LNCaP clone FGC (cell line): ENCODE measurements around the gene DAP.
A peak's percentile ranks its signal among the peaks of the same experiment; 100 is the strongest.

ENCODE experiments used
- DNase-seq: peaks from one replicate; pipeline ENCODE4 v3.0.0-alpha.2; 2011; ENCODE audit warnings: low read depth
- H3K4me3 ChIP-seq: 2 replicates; pipeline ENCODE4 v1.5.1; 2011; ENCODE audit warnings: mild to moderate bottlenecking, low read depth, low read length, control low read depth
- TF ChIP-seq, protein P1 (sequence below): IDR thresholded peaks from 2 replicates; pipeline ENCODE4 v1.5.1; 2012; ENCODE audit warnings: mild to moderate bottlenecking; ENCODE audit not compliant: control insufficient read depth, insufficient read depth; ENCODE audit errors: extremely low read depth

Gene DAP

DNA sequence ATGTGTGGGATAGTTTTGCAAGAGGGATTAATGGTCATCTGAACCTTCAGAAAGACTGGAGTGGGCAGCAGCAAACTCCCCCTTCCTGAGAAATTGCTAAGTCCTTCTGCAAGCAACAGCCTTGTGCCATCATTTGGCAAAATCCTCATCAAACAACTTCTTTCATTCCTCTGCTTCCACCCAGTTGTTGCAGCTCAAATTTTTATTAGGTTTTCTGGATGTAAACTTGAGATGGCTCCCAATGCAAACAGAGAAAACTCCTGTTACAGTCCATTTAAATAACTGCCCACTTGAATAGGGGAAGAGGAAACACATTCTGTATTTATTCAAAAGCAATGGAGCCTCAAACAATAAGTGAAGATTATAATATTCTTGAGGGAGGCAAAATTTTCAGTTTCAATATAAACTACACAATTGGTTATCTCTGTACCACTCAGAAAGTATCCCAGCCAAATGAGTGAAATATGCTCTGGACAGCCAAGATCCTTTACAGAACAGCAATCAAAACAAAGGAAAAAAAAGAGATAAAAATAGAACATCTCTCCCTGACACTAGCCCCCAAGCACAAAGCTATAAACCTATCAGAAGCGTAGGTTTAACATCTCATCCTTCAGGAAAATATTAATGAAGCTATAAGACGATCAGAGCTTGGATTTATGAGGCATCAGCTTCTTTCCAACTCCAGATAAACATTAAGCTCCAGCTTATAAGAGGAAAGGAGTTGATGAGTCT lies 17.3 kb upstream of the DAP start:
- DNase-seq: no peak
- TF ChIP-seq, protein P1, sequence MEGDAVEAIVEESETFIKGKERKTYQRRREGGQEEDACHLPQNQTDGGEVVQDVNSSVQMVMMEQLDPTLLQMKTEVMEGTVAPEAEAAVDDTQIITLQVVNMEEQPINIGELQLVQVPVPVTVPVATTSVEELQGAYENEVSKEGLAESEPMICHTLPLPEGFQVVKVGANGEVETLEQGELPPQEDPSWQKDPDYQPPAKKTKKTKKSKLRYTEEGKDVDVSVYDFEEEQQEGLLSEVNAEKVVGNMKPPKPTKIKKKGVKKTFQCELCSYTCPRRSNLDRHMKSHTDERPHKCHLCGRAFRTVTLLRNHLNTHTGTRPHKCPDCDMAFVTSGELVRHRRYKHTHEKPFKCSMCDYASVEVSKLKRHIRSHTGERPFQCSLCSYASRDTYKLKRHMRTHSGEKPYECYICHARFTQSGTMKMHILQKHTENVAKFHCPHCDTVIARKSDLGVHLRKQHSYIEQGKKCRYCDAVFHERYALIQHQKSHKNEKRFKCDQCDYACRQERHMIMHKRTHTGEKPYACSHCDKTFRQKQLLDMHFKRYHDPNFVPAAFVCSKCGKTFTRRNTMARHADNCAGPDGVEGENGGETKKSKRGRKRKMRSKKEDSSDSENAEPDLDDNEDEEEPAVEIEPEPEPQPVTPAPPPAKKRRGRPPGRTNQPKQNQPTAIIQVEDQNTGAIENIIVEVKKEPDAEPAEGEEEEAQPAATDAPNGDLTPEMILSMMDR: no peak
- H3K4me3 ChIP-seq: no peak overlapping the region

DNA sequence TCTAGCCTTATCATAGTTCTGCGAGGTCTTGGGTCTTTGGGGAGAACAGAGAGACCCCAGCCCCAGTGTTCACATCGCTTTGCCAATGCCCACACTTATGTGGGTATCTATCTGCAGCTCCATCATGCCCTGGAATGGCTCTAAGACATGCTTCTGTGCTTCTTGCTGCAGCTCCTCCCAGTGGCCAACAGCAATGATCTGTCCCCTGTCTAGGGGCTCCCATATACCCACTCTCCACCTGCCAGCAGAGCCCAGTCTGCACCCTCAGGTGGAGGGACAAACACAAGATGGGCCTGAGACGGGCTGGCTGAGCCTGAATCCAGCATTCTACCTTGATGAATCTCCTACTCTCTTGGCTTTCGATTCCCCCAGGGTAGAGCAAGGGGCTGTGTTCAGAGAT lies 14.6 kb upstream of the DAP start:
- no peak for DNase-seq
- TF ChIP-seq, protein P1: no peak
- no peak overlapping the region for H3K4me3 ChIP-seq

DNA sequence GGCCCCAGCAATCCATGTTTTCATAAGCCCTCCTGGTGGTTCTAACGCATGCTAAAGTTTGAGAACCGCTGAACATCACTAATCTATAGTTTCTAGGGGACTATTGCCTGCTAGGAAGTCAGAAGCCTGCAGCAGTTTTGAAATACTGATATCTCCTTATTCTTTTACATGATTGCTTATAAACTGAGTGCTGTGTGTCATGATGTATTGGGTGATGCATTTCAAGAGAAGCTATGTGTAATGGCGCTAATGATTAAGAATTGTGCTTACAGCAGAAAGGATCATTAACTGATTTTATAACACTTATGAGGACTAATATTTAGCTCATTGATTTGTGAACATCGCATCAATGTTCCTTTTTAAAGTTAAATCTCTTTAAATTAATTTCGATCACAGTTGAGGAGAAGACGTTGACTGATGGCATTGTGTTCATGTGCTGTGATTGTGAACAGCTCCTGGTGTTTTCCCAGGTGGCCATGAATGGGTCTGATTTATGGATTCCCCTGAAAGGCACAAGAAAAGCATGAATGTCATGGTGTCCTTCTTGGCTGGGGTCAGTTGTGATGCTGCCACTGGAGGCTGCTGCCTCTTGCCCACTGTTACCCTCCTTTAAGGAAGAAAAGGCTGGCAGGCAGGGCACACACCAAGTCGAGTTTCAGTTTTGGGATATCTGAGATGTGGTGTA lies 12.0 kb upstream of the DAP start:
- TF ChIP-seq, protein P1: no peak
- no peak for DNase-seq
- no peak overlapping the region for H3K4me3 ChIP-seq

DNA sequence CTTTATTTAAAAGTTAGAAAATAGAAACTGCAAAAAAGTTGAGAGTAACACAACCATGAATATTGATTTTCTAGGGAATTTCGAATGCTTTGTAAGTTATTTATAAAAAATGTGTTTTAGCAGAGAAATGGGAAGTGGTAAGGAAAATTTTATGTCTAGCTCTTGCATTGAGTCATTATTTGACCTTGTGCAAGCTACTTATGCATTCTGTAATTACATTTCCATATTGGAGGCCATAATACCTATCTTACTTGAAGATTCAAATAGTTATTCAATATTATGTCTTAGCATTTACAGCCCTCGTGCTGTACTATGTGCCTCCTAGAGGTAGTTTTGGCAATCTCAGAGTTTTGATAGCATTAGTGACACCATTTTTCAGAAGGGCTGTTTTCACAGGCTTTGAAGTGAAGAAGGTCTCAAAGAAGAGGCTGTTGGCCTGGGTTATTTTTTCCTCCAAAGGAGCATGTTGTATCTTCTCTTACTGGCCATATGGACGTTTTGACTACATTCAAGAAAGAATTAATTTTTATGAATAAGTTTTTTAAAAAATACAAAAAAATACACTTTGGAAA lies 7.4 kb upstream of the DAP start:
- no peak overlapping the region for H3K4me3 ChIP-seq
- no peak for DNase-seq
- TF ChIP-seq, protein P1: no peak

DNA sequence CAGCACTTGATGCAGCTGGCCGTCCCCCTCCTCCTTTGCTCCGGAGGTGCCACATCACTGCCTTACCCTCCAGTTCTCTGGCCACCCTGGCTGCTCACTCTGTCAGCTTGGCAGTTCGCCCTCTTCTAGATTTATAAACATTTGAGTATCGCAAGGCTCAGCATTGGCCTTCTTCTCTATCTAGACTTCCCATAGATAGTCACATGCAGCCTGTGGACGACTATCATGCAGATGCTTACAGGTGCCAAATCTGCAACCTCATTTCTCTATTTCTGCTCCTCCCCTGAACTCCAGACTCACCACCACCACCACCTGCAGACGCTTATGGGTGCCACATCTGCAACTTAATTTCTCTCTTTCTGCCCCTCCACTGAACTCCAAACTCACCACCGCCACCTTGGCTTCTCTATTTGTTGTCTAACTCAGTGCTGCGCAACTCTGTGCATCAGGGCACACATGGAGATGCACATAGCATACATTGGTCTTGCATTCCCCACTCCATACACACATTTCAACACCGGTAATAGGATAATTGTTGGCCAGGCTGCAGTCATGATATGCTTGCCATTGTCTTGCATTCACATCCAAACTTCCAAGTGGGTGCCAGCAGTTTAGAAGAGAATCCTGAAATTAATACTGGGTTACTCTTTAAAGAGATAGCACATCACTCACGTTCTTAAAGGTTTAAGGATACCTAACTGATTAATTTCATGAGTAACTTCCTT lies 1.9 kb upstream of the DAP start:
- no peak overlapping the region for H3K4me3 ChIP-seq
- TF ChIP-seq, protein P1: no peak
- no peak for DNase-seq

DNA sequence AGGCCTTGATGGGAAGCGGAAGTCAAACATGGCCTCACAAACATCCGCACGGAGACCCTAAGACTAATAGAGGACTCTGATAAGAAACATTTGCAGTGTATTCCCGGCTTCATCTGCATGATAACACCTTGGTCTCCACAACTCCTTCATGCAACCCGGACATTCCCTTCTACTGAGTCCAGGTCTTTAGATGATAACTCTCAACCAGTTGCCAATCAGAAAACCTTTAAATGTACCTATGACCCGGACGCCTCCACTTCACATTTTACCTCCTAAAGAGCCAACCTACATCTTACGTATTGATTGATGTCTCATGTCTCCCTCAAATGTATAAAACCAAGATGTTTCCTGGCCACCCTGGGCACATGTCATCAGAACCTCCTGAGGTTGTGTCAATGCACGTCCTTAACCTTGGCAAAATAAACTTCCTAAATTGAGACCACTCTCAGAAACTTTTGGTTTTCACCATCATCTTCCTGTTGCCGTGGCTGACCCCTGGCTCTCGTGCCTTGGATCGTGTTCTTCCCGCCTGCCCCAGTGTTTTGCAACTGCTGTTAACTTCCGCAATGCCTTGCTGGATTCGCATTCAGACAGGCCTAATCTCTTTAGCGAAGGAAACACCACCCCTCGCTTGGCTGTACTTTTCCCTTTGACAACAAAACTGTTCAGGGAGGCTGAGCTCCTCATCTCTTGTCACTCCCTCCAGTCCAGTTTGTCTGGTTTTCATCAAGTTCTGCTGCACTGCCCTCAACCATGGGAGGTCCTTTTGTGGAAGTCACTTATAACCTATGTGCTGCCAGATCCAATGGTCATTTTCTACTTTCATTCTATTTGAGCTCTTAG lies 1.1 kb upstream of the DAP start:
- H3K4me3 ChIP-seq: no peak overlapping the region
- peak; percentile 67 for DNase-seq
- TF ChIP-seq, protein P1: no peak
